Epithelial cell of proximal tubule (primary cell): ENCODE data around the gene C9orf57. TPM values are rescaled to one million over a fixed set of nuclear protein-coding genes. Genes with fewer than 3 reads are reported as not detected.

Experiments used
- DNase-seq: peaks from one replicate; pipeline ENCODE4 v3.0.0-alpha.2; 2011; ENCODE audit warnings: low read depth
- H3K4me3 ChIP-seq: 2 replicates; pipeline ENCODE4 v1.5.1; 2011; ENCODE audit warnings: low read depth, mild to moderate bottlenecking, low read length
- total RNA-seq: library from RNA; depleted of rRNA; stranded (reverse); fragments of >200 nt; gene quantifications from 2 replicates; pipeline ENCODE4 v1.2.3, GENCODE V29; 2015
- TF ChIP-seq, protein P1 (sequence below): conservative IDR thresholded peaks from 2 replicates; pipeline ENCODE4 v1.5.1; 2012; ENCODE audit warnings: low read depth, mild to moderate bottlenecking, low read length

The C9orf57 gene
- total RNA-seq, 1 donor from 2014 or later = not detected

DNA sequence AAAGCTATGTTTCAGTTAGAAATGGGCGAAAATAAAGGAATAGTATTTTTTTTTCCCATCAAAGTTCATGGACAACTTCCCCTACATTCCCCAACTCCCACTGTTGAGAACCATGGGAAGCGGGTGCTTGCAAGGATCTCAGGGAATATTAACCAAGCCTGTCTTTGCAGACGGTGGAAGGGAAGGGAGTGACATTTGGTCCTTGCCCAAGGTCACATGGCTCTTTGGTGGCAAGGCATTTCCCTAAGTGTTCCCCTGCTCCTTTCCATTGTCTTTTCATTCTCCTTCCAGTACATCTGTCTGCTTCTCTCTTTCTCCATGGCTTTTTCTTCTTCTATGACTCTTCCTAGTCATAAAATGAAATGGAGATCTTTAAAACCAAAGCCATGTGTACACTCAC lies 19.0 kb downstream of the C9orf57 start:
- DNase-seq = no peak
- TF ChIP-seq, protein P1, sequence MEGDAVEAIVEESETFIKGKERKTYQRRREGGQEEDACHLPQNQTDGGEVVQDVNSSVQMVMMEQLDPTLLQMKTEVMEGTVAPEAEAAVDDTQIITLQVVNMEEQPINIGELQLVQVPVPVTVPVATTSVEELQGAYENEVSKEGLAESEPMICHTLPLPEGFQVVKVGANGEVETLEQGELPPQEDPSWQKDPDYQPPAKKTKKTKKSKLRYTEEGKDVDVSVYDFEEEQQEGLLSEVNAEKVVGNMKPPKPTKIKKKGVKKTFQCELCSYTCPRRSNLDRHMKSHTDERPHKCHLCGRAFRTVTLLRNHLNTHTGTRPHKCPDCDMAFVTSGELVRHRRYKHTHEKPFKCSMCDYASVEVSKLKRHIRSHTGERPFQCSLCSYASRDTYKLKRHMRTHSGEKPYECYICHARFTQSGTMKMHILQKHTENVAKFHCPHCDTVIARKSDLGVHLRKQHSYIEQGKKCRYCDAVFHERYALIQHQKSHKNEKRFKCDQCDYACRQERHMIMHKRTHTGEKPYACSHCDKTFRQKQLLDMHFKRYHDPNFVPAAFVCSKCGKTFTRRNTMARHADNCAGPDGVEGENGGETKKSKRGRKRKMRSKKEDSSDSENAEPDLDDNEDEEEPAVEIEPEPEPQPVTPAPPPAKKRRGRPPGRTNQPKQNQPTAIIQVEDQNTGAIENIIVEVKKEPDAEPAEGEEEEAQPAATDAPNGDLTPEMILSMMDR = no peak
- no peak overlapping the region for H3K4me3 ChIP-seq

DNA sequence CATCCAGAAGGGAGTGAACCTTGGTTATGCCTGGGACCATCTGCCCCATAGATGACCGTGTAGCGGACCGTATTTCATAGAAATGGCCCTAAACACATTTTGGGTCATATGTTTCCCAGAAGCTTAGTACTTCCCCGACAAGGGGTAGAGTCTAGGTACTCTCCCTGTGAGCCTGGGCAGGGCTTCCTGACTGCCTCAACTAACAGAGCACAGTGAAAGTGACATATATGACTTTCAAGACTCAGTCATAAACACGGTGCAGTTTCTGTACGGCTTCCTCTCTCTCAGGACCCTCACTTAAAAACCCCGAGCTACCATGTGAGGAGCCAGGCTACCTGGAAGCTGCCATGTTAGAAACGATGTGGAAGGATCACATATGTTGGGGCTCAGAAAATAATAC lies 20.9 kb downstream of the C9orf57 start:
- no peak for DNase-seq
- no peak overlapping the region for H3K4me3 ChIP-seq
- TF ChIP-seq, protein P1 = no peak

DNA sequence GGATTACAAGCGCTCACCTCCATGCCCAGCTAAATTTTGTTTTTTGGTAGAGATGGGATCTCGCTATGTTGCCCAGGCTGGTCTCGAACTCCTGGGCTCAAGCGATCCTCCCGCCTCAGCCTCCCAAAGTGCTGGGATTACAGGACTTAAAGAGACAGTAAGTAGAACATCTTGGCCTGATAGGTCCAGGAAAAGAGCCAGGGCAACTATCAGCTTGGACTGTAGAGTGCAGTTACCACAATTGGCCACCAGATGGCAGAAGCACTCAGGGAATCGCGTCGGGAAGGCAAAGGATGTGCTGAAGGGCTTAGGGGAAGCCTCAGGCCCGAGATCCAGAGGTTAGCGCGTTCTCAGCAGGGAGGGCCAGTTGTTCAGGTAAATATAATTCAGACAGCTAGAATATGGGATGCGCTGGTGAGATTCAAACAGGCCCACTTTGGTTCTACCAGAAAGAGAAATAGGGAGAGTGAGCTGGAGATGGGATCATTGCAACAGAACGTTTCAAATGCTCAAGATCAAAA lies 21.5 kb downstream of the C9orf57 start:
- no peak overlapping the region for H3K4me3 ChIP-seq
- DNase-seq = no peak
- TF ChIP-seq, protein P1 = peak; percentile 95

DNA sequence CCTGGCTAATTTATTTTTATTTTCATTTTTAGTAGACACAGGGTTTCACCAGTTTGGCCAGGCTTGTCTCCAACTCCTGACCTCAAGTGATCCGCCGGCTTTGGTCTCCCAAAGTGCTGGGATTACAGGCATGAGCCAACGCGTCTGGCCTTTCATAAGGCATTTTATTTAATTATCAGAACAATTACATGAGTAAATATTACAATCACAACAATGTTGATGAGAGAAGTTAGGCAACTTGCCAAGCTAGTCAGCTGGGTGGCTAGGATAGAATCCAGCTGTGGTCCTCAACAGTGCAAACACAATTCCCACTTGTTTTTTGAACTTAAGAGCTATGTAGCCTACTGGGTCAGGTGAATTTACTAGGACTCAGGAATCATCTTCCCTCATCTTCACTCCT lies 22.0 kb downstream of the C9orf57 start:
- H3K4me3 ChIP-seq = no peak overlapping the region
- TF ChIP-seq, protein P1 = no peak
- DNase-seq = no peak

DNA sequence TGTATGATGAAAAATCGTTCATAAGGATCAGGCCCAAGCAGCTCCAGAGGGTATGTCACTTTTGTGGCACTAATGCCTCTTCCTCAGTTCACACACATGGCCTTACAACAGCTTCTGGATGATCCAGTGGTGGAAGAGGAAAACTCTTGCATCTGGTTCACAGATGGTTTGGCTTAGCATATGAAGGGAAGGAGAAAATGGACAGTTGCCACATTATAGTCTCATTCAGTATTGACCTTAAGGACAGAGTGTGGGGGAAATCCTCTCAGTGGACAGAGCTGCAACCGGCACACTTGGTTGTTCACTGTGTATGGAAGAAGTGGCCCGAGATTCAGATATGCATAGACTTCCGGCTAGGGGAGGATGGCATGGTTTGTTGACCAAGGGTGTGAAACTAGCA lies 22.8 kb downstream of the C9orf57 start:
- TF ChIP-seq, protein P1 = no peak

DNA sequence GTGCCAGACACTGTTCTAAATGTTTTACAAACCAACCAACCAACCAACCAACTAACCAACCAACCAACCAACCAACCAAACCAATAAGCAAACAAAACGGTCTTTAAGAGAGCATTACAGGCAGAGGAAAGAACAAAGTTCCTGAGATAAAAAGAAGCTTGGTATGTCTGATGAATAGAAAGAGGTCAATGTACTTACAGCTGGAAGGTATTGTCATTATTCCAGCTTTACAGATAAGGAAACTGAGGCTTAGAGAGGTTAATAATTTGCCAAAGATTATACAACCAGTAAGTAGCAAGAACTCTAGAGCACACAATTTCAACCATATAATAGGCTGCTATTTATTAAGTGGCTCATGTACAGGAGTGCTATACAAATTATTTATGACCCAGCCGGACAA lies 29.6 kb downstream of the C9orf57 start:
- no peak overlapping the region for H3K4me3 ChIP-seq
- no peak for DNase-seq
- TF ChIP-seq, protein P1 = no peak

More for the DNA sequence above, 22.8 kb downstream of the C9orf57 start:
- no peak for DNase-seq
- H3K4me3 ChIP-seq = no peak overlapping the region

DNA sequence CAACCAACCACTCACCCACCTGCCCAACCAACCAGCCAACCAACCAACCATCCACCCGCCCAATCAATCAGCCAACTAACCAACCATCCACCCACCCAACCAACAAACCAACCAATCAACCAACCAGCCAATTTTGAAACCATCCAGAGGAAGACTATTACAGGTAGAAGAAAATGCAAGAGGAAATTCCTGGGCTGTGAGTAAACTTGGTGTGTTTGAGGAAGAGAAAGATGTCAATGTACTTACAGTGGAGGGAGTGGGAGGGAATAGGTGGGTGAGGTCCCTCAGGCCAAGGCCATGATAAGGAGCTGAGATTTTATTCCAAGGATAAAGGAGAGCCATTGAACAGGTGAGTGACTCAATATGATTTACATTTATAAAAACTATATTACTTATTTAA lies 30.4 kb downstream of the C9orf57 start:
- TF ChIP-seq, protein P1 = no peak
- no peak for DNase-seq
- no peak overlapping the region for H3K4me3 ChIP-seq
